ENCODE results near the gene KCP. TPM values are rescaled to one million over a fixed set of nuclear protein-coding genes. Genes with fewer than 3 reads are reported as not detected.

Gene KCP
- total and polyA plus RNA-seq, 2 of the 13 experiments (the other 11 are each of a cell fraction or from before 2014, with no cell fraction given), result 0.37 to 1.0 TPM

- Histone ChIP-seq H3K4me2 (ENCODE audit: low read depth, low read length) (no peak overlapping the region), H3K27ac (ENCODE audit: extremely low read length, insufficient read depth, low read length) (no peak overlapping the region), H3K9ac (ENCODE audit: insufficient read depth, low read depth, low read length) (no peak overlapping the region), H3K27me3 (ENCODE audit: control insufficient read depth in 1 of 2, insufficient read depth in 2 of 2, low read length in 2 of 2) (peaks cover 4 to 19% of the 10 kb centered on the region in 2 experiments; a peak in 3 of 5 replicates), H4K20me1 (ENCODE audit: insufficient read depth, low read length) (no peaks in the 10 kb centered on the region), H3K4me3 (replicated peaks in 1 of 3; ENCODE audit: insufficient read depth in 1 of 3, low read depth in 2 of 3, low read length in 3 of 3) (no peak overlapping the region), H3K79me2 (ENCODE audit: insufficient read depth, low read length) (no peaks in the 10 kb centered on the region), H2AFZ (ENCODE audit: low read length) (no peak overlapping the region), H3K9me3 (ENCODE audit: low read length) (no peaks in the 10 kb centered on the region), H3K36me3 (replicated peaks in 1 of 2; ENCODE audit: control insufficient read depth in 1 of 2, insufficient read depth in 2 of 2, low read length in 2 of 2) (no peaks in the 10 kb centered on the region), H3K4me1 (ENCODE audit: insufficient read depth, low read length) (peaks cover 12% of the 10 kb centered on the region)
- in situ Hi-C loops (cut with HindIII; ENCODE audit: extremely low pct_ligation_motif_present, low pct_unique_long_range_greater_than_20kb), result no loop called here
- intact Hi-C loops (cut with micrococcal nuclease; ENCODE audit: unreplicated experiment), result loop anchor here (5.0 kb wide), 1 partner anchor 35 kb away; no protein-coding TSS in a partner anchor
- ChIA-PET POLR2A (no interaction called here), CTCF (ENCODE audit: low intra/inter-chr PET ratio, low total read pairs) (no interaction called here)
- 63% methylated on average over 8 of the region's 16 CpGs for WGBS (ENCODE audit: low lambda C conversion rate)
- ATAC-seq, result no peak
- FAIRE-seq, result no peak
- TF ChIP-seq, protein P1, sequence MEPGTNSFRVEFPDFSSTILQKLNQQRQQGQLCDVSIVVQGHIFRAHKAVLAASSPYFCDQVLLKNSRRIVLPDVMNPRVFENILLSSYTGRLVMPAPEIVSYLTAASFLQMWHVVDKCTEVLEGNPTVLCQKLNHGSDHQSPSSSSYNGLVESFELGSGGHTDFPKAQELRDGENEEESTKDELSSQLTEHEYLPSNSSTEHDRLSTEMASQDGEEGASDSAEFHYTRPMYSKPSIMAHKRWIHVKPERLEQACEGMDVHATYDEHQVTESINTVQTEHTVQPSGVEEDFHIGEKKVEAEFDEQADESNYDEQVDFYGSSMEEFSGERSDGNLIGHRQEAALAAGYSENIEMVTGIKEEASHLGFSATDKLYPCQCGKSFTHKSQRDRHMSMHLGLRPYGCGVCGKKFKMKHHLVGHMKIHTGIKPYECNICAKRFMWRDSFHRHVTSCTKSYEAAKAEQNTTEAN (CRISPR knock-in tag; conservative IDR thresholded peaks at IDR 0.05), result no peak
- no peak for TF ChIP-seq ZNF326 (CRISPR knock-in tag; IDR thresholded peaks at IDR 0.05; ENCODE audit: borderline replicate concordance)
- TF ChIP-seq TIGD3 (CRISPR knock-in tag; IDR thresholded peaks at IDR 0.05; ENCODE audit: borderline replicate concordance), result no peak
- no peak for TF ChIP-seq MTF2 (CRISPR knock-in tag; IDR thresholded peaks at IDR 0.05; ENCODE audit: borderline replicate concordance)
- no peak for TF ChIP-seq ZNF513 (CRISPR knock-in tag; conservative IDR thresholded peaks at IDR 0.05)
- no peak for TF ChIP-seq RFX1 (IDR thresholded peaks at IDR 0.05)
- no peak for TF ChIP-seq XRCC5 (optimal IDR thresholded peaks at IDR 0.05; ENCODE audit: low read length)
- TF ChIP-seq ZFY (CRISPR knock-in tag; IDR thresholded peaks at IDR 0.05), result no peak
- no peak for TF ChIP-seq SYNCRIP (IDR thresholded peaks at IDR 0.05; ENCODE audit: insufficient read depth, low read depth, low read length)
- no peak for TF ChIP-seq PLRG1 (conservative IDR thresholded peaks at IDR 0.05)
- TF ChIP-seq ZNF235 (CRISPR knock-in tag; IDR thresholded peaks at IDR 0.05; ENCODE audit: borderline replicate concordance), result no peak
- no peak for TF ChIP-seq ZNF264 (CRISPR knock-in tag; IDR thresholded peaks at IDR 0.05)
- TF ChIP-seq YEATS2 (CRISPR knock-in tag; IDR thresholded peaks at IDR 0.05; ENCODE audit: borderline replicate concordance), result no peak
- TF ChIP-seq ZNF761 (CRISPR knock-in tag; conservative IDR thresholded peaks at IDR 0.05), result no peak
- TF ChIP-seq ZNF670 (CRISPR knock-in tag; IDR thresholded peaks at IDR 0.05; ENCODE audit: borderline replicate concordance), result no peak
- TF ChIP-seq SMAD9 (CRISPR knock-in tag; IDR thresholded peaks at IDR 0.05), result no peak
- TF ChIP-seq MNT (IDR thresholded peaks at IDR 0.05), result no peak
- no peak for TF ChIP-seq ZNF230 (CRISPR knock-in tag; IDR thresholded peaks at IDR 0.05)
- no TSS peak for BruUV-seq (replicated peaks)
- DNase-seq (ENCODE audit: low spot score), result no peak
Measured at GRCh38 chr7:128837521-128837921, 73.0 kb downstream of the KCP start.
